ENCODE data around the gene PCSK5.

Gene PCSK5

DNA sequence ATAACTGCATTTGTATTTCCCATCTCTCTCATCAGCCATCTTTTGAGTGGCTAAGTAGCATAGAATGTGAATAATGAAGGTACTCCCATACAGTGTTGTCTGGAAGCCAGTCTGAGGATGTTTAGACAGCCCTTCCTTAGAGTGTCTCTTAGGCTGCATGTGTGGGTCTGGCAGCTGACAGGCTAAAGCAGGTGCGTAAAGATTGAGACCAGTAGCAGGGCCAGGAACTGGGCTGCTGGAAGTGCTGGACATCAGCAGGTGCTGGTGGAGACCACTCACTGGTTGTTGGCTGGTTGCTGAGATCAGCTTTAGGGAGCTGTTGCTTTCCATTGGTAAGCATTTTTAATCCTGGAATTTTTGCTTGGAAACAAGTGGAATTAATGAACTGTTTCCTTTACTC, 197.5 kb downstream of the PCSK5 start:
- no peak for DNase-seq (ENCODE audit: low read depth)
- H3K4me3 ChIP-seq (ENCODE audit: low read depth, low read length), result no peak overlapping the region
- TF ChIP-seq, protein P1, sequence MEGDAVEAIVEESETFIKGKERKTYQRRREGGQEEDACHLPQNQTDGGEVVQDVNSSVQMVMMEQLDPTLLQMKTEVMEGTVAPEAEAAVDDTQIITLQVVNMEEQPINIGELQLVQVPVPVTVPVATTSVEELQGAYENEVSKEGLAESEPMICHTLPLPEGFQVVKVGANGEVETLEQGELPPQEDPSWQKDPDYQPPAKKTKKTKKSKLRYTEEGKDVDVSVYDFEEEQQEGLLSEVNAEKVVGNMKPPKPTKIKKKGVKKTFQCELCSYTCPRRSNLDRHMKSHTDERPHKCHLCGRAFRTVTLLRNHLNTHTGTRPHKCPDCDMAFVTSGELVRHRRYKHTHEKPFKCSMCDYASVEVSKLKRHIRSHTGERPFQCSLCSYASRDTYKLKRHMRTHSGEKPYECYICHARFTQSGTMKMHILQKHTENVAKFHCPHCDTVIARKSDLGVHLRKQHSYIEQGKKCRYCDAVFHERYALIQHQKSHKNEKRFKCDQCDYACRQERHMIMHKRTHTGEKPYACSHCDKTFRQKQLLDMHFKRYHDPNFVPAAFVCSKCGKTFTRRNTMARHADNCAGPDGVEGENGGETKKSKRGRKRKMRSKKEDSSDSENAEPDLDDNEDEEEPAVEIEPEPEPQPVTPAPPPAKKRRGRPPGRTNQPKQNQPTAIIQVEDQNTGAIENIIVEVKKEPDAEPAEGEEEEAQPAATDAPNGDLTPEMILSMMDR (IDR thresholded peaks at IDR 0.05; ENCODE audit: control insufficient read depth, extremely low read depth, insufficient read depth), result no peak

DNA sequence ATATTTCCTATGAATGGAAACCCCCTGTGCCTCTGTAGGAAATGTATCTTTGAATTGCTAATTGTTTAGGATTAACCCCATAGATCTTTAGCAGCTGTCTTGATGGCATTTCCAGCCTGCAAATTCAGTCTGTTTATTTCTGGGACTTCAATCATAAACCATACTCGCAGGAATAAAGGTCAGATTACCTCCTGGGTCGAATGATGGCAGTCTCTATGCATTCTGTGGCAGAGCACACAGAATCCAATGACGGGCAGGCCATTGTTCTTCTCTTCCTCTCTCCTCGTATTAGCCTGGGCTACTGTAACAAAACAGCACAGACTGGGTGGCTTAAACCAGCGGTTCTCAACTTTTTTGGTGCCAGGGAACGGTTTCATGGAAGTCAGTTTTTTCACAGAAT, 199.9 kb downstream of the PCSK5 start:
- no peak overlapping the region for H3K4me3 ChIP-seq (ENCODE audit: low read depth, low read length)
- DNase-seq (ENCODE audit: low read depth), result no peak
- TF ChIP-seq, protein P1 (IDR thresholded peaks at IDR 0.05; ENCODE audit: control insufficient read depth, extremely low read depth, insufficient read depth), result no peak

DNA sequence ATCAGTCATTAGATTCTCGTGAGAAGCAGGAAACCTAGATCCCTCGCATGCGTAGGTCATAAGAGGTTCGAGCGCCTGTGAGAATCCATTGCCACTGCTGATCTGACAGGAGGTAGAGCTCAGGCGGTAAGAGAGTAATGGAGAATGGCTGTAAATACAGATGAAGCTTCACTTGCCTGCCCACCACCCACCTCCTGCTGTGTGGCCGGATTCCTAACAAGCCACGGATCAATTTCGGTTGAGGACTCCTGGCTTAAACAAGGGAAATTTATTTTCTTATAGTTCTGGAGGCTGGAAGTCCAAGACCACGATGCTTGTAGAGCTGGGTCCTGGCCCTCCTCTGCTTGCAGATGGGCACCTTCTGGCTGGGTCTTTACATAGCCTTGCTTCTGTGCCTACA, 200.4 kb downstream of the PCSK5 start:
- no peak for DNase-seq (ENCODE audit: low read depth)

DNA sequence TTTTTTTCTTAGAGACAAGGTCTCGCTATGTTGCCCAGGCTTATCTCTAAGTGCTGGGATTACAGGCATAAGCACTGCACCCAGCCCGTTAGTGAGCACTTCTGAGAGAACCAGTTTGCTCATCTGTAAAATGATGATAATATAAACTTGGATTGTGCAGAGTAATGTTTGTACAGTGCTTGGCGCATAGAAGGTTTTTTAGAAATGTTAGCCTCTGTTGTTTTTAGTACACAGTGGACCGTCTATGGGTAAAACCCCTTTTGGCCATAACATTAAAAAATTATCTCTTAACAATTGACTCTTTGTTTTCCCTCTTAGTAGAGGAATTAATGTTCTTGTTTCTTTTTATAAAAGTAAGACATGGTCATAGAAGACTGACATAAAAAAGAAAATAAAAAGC, 202.1 kb downstream of the PCSK5 start:
- peak; percentile 1 for DNase-seq (ENCODE audit: low read depth)
- no peak overlapping the region for H3K4me3 ChIP-seq (ENCODE audit: low read depth, low read length)
- TF ChIP-seq, protein P1 (IDR thresholded peaks at IDR 0.05; ENCODE audit: control insufficient read depth, extremely low read depth, insufficient read depth), result no peak

More for the DNA sequence above, 200.4 kb downstream of the PCSK5 start:
- TF ChIP-seq, protein P1 (IDR thresholded peaks at IDR 0.05; ENCODE audit: control insufficient read depth, extremely low read depth, insufficient read depth), result no peak
- no peak overlapping the region for H3K4me3 ChIP-seq (ENCODE audit: low read depth, low read length)

DNA sequence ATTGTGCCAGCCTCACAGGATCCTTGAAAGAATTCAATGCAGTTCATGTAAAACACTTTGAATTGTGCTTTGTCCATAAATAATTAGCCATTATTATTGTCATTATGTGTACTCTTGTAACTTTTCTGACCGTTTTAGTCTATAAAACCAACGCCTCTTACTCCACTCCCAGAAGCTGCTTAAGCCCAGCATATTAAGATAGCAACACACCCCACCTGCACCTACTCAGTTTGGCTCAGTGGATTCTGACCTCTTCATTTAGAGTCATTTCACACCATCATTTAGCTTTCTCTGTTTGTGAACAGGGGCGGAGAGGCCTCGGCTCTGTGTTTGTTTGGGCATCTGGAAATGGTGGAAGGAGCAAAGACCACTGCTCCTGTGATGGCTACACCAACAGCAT, 205.1 kb downstream of the PCSK5 start:
- DNase-seq (ENCODE audit: low read depth), result no peak
- no peak overlapping the region for H3K4me3 ChIP-seq (ENCODE audit: low read depth, low read length)
- TF ChIP-seq, protein P1 (IDR thresholded peaks at IDR 0.05; ENCODE audit: control insufficient read depth, extremely low read depth, insufficient read depth), result no peak

DNA sequence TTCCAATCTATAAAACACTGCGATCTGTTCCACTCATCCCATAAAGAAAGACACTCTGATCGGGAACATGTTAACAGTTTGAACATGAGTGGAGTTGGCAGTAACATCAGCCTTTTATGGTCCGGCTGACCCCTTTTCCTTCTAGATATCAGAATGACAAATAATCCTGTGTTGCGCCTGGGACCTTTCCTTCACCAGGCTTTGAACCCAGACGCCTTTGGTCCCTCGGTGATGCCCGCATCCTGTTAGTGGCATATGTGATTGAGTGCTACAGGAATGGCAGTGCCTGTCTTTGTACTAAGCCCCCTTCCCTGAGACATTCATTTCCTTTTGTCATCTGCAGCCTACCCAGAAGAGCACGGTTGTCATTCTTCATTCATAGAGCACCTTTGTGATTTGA, 209.0 kb downstream of the PCSK5 start:
- TF ChIP-seq, protein P1 (IDR thresholded peaks at IDR 0.05; ENCODE audit: control insufficient read depth, extremely low read depth, insufficient read depth), result no peak
- no peak for DNase-seq (ENCODE audit: low read depth)
- H3K4me3 ChIP-seq (ENCODE audit: low read depth, low read length), result no peak overlapping the region

DNA sequence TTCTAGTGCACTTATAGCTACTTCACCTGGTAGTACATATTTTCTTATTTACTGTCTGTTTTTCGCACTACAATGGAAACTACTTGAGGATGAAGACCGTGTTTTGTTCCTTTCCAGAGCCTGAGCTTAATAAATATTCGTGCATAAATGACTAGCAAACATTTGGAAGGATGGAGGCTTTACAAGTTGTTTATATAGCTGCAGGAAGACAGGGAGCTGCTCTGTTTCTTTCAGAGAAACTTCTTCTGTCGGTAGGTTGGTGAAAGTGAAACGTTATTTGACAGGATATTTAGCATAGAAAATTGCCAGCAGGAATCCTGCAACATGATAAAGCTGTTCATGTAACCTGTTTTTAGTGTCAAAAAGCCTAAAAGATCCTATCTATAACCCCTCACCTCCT, 210.6 kb downstream of the PCSK5 start:
- H3K4me3 ChIP-seq (ENCODE audit: low read depth, low read length), result no peak overlapping the region
- TF ChIP-seq, protein P1 (IDR thresholded peaks at IDR 0.05; ENCODE audit: control insufficient read depth, extremely low read depth, insufficient read depth), result no peak
- DNase-seq (ENCODE audit: low read depth), result no peak

Data from LNCaP clone FGC (cell line).